HG02840 (cell line): ENCODE results near the gene DAGLB.
"Not testable (repeated sequence)": the region's sequence is repeated elsewhere in the genome, so short reads cannot be mapped to it uniquely, and the experiment has no call there.

Source experiments
- ATAC-seq: cut with Tn5 transposase; IDR thresholded peaks from one replicate; pipeline ENCODE4 v1.9.1; 2021; ENCODE audit warnings: mild to moderate bottlenecking, moderate library complexity, moderate number of reproducible peaks; ENCODE audit not compliant: unreplicated experiment, low FRiP score

Gene DAGLB

GRCh38 chr7:6402041-6402440, 45.7 kb downstream of the DAGLB start:
- ATAC-seq, result no peak

DNA sequence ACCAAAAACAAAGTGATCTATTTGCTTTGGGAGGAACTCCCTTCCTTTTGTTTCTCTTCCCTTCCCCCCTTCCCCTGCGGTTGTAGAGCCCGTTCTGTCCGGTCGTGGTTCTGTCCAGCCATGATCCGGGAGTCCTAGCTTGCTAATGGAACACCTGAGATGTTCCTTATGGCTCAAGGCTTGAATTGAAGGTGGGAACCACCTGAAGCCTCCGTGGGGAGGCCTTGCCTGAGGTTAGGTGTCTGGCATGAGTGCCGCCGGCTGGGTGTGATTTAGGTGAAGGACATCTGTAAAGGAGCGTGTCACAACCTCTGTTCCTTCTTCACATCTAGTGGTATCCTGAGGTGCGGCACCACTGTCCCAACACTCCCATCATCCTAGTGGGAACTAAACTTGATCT, 46.2 kb downstream of the DAGLB start:
- ATAC-seq, result no peak

GRCh38 chr7:6400243-6401105, 47.3 kb downstream of the DAGLB start:
- ATAC-seq, result not testable (repeated sequence)

- ATAC-seq, result no peak
These were observed 48.4 kb downstream of the DAGLB start for GRCh38 chr7:6399351-6399750.

DNA sequence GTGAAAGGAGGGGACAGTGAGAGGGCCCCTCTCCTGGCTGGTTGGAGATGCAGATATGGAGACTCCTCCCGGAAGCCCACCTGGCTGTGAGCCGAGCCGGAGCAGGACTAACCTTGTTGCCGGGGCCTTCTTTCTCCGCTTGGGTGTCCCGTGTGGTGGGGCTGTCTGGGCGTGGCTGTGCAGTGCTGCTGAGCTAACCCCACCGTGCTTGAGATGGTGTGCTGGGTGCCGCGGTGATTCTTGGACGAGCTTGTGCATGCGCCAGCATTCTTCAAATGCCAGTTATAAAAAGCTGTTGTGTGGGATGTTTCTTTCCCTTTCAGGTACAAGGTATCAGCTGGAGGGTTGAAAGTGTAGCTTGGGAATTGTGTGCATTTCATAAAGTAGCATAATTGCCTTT, 48.8 kb downstream of the DAGLB start:
- ATAC-seq, result no peak

GRCh38 chr7:6397759-6398495, 49.8 kb downstream of the DAGLB start:
- ATAC-seq, result not testable (repeated sequence)

GRCh38 chr7:6395898-6396595, 51.7 kb downstream of the DAGLB start:
- ATAC-seq, result no peak

- no peak for ATAC-seq
These were observed 53.6 kb downstream of the DAGLB start for GRCh38 chr7:6394114-6394513.

DNA sequence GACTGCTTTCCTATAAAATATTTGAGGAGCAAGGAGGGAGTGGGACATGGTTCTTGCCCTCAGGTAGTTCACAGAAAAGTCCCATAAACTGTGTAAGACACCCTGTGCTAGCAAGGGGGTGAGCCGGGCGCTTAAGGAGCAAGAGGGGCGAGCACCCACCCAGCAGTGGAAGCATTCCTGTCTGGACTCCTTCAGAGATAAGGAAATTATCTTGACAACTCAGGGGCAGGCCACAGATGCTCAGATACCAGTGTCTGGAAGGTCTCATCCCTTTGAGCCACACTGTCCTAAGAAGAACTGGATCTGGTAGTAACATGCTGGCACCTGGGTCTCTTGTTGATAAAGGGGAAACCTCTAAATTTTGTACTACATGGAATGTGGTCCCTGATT, 54.1 kb downstream of the DAGLB start:
- no peak for ATAC-seq

DNA sequence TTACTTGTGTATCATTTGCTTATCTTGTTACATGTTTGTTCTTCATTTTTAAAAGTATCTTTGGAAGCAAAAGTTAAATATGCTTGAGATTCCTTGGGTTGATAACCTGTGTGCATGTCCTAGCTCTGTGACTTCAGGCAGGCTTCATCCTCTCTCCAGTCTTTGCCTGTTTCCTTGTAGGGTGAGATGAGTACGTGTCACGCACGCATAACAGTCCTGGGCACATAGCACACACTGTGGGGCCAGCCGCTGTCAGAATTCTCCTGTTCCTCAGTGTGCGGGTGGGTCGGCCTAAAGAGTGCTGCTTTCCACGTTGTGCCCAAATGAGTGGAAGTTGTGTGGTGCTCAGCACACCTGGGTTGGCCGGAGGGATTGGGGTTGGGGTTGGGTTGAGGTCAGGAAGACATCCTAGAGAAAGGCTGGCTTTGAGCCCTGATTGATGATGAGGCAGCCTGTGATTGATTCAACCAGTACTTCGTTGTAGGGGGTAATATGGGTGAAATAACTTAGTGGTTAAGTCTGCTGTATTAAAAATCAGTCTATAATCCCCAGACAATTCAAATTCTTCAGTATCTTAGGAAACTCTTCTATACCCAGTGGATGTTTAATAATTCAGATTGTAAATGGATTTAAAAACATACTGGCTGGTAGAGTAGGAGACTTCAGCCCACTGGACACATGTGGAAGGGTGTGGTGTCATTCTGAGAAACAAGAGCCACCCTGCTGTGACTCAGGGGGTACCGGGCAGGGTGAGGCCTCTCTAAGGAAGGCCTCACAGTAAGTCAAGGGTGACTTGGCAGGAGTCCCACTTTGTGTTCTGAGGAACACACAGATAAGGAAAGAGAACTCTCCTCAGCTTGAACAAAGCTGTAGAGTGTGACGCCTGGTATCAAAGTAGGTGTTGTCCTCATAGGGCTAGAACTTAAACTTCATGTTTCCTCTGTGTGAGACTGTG, 54.8 kb downstream of the DAGLB start:
- ATAC-seq, result no peak

- no peak for ATAC-seq
These were observed 58.0 kb downstream of the DAGLB start for GRCh38 chr7:6389728-6390127.

DNA sequence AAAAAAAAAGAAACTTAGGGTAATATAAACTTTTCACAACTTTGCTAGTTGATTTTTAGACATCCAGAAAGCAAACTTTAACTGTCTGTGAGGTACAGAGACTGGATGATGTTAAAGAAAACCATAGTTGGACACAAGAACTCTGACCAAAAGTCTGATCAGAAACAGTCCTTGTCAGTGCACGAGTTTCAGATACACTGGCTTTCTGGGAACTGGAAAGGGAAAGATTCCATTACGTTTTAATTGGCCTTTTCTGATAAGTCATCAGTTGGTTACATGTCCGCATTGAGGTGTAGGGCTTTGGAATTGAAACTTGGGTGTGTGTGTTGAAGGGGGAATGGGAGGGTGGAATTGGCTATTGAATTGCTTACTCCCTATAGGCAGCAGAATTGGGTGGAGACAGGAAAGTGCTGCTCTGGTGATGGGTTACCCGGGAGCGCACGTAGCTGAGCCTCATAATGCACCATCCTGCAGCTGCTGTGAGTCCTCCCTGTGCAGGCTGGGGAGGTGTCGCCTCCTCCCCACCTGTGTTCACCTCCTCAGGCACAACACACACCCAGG, 59.9 kb downstream of the DAGLB start:
- ATAC-seq, result no peak

DNA sequence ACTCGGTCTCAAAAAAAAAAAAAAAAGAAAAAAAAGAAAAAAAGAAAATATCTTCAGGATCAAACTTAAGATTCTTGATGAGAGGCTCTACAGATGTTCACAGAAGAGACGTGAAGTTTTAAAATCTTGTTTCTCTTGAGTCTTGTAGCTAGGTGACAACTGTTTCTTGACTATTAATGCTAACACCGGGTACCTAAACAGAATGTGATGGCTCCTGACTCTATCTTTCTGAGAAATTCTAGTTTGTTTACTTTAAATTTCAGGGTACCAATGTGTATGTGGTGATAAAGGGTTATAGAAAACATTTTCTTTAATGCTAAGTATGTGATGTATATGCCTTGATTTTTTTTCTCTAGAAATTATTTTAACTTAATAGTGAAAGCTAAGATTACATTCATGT, 61.0 kb downstream of the DAGLB start:
- ATAC-seq, result no peak

DNA sequence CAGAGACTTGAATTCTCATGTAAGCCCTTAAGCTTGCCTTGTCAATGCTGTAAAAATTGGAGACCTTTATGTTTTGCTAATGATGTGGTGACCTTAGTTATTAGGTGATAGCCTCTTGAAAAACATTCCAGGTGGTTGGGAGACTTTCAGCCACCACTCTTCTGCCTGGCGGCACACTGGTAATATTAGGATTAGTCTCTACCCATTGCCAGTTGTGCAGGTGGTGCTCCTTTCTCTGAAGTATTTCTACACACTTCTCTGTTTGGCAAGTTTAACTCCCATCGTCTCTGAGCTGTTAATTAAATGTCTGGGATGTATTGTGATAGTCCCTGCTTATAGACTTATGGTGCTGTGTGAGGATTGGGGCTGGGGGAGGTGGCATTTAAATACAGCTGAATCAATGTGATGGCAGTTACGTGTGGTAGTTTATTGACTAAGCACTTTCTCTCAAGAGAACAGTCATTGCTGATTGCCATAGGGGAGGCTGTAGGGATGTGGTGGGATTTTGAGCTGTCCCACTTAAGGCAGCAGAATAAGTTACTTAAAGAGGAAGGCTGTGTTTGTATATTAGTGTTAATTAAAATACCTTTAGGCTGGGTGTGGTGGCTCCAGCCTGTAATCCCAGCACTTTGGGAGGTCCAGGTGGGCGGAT, 61.7 kb downstream of the DAGLB start:
- no peak for ATAC-seq

GRCh38 chr7:6385110-6385781, 62.5 kb downstream of the DAGLB start:
- ATAC-seq, result no peak

DNA sequence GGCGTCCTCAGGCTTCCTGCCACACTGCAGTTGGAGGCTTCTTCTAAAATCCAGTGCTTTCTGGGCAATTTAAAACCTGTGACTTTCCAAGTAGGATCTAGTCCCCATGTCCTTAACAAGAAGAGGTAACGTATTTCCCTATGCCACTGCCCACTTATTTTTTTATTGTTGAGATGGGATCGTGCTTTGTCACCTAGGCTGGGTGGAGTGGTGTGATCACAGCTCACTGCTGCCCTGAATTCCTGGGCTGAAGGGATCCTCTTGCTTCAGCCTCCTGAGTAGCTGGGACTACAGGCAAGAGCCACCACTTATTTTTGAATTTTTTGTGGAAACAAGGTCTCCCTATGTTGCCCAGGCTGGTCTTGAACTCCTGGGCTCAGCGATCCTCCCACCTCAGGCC, 63.4 kb downstream of the DAGLB start:
- no peak for ATAC-seq

- ATAC-seq, result no peak
These were observed 64.9 kb downstream of the DAGLB start for GRCh38 chr7:6382817-6383216.

- not testable (repeated sequence) for ATAC-seq
These were observed 65.9 kb downstream of the DAGLB start for GRCh38 chr7:6381846-6382245.
